ENCODE measurements around the gene CAPN10.

CAPN10 gene

DNA sequence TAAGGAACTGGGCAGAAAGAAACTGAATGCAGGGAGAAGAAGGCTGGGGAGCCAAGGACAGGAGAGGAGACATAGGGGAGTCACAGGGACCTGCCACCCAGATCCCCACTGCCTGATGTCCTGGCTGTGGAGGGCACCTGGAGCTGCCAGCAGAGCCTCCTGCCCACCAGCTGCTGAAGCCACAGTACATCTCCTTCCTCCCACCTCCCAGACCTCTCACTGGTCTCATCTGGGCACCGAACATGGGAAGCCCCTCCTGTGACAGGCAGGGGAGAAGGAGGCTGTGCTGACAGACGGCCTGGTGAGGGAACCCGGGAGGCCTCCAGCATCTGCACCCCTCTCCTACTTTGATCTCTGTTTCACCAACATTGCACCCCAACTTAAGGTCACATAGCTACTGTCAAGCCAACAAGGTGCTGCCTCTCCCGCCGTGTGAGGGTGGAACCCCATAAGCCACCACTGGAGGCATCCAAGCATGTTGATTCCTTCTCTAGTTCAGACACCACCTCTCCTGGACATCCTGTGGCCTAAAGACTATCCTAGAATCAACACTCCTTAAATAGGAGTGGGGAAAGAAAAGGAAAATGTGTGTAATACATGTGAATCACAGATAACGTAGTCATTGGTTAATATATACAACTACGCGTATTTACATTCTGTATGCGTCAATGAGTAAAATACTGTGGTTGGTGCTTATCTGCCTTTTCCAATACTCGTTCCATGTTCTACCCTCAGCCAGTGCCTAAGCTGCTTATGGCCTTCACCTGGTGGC lies 21.8 kb upstream of the CAPN10 start:
- no peak for DNase-seq

- peak; percentile 3 for DNase-seq
Observed at GRCh38 chr2:240565333-240566202, 21.0 kb upstream of the CAPN10 start.

GRCh38 chr2:240566203-240567136 lies 20.1 kb upstream of the CAPN10 start:
- DNase-seq: peak; percentile 78

GRCh38 chr2:240567137-240567871 lies 19.2 kb upstream of the CAPN10 start:
- DNase-seq: no peak

- DNase-seq: peak; percentile 53
Observed at GRCh38 chr2:240567872-240568677, 18.5 kb upstream of the CAPN10 start, which contains the start of gene RNPEPL1. Gene RNPEPL1 (plus strand): TSS chr2:240568484. CDS start chr2:240568587, 103 bp downstream.

GRCh38 chr2:240568678-240569522 lies 17.6 kb upstream of the CAPN10 start:
- DNase-seq: peak; percentile 71

GRCh38 chr2:240569523-240569997 lies 17.0 kb upstream of the CAPN10 start:
- no peak for DNase-seq

GRCh38 chr2:240569998-240570530 lies 16.5 kb upstream of the CAPN10 start:
- DNase-seq: no peak

- DNase-seq: no peak
Observed at GRCh38 chr2:240570531-240571313, 15.8 kb upstream of the CAPN10 start.

DNA sequence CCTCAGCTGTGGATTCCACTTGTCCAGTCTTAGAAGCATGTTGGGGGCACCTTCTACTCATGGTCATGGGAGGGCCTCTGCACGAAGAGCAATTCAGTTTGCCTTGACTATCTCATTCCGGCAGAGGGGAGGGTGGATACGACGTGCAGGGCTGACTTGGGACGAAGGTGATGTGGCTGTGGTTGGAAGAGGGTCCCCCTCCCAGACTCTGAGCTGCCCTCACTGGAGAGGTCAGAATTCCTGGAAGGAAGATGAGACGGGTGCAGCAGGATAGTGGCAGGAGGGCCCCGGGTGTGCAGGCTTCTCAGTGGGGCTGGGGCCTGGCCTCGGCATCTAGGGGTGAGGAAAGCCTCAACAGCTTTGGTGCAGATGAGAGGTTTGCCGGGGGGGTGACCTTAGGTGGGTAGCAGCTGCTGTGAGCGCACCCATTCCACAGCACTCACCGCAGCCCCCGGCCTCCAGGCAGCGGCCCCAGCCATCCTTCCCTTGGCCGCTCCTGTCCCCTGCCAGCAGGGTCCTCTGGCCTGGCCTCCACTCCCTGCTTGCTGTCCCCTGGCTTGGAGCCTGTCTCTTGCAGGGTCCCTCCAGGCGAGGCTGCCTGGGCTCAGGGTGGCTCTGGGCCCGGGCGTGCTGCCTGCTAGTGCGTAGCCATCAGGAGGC lies 15.1 kb upstream of the CAPN10 start:
- no peak for DNase-seq

- no peak for DNase-seq
Observed at GRCh38 chr2:240572141-240573031, 14.1 kb upstream of the CAPN10 start.

DNA sequence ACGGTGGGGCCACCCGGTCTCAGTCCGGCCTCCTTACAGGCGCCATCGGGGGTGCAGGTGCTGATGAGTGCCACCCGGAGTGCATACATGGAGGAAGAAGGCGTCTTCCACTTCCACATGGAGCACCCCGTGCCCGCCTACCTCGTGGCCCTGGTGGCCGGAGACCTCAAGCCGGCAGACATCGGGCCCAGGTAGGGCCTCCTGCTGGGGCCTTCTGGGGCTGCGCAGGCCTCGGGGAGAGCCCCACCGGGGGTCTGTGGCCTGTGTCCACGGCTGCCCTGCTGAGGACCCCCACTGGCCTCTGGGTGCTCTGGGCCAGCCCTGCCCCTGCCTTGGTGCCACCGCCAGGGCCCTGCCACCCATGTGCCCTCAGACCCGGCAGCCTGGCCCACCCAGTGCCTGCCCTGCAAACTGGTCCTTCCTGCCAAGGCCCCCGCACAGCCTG lies 13.4 kb upstream of the CAPN10 start:
- DNase-seq: no peak

DNA sequence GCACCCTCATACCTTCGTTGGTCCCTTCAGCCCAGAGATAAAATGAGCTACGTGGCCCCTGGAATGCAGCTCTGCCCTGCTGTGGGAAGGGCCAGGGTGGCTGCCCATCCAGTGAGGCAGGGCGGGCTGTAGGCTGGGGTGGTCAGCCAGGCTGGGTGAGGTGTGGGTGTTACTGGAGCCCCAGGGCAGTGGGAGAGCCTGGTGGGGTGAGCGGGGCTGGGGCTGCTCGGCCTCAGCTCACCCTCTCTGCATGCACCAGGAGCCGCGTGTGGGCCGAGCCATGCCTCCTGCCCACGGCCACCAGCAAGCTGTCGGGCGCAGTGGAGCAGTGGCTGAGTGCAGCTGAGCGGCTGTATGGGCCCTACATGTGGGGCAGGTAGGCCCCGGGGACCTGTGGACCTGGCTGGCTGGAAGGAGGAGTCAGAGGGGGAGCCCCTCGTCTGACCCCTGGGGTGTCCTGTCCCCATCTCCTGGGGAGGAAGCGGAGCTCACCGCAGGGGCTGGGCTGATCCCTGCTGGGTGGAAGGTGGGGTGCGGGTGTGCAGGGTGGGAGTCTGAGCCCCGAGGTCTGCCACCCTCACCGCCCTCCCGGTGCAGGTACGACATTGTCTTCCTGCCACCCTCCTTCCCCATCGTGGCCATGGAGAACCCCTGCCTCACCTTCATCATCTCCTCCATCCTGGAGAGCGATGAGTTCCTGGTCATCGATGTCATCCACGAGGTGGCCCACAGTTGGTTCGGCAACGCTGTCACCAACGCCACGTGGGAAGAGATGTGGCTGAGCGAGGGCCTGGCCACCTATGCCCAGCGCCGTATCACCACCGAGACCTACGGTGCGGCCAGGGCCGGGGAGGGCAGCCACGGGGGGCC lies 12.8 kb upstream of the CAPN10 start:
- no peak for DNase-seq

GRCh38 chr2:240574386-240575100 lies 12.0 kb upstream of the CAPN10 start:
- no peak for DNase-seq
